GM12878 (cell line): Measurements from ENCODE around the gene FOLR2. TPM values are rescaled to one million over a fixed set of nuclear protein-coding genes. Genes with fewer than 3 reads are reported as not detected.

ENCODE experiments used
- CHD4 ChIP-seq: fragments of 200-600 bp; sonication (generic); IDR thresholded peaks from 2 replicates; pipeline ENCODE4 v1.6.1; 2016; ENCODE audit warnings: mild to moderate bottlenecking
- CREM ChIP-seq: IDR thresholded peaks from 2 replicates; pipeline ENCODE4 v1.6.1; 2014; ENCODE audit warnings: antibody characterized with exemption, low read depth
- EGR1 ChIP-seq, 2 experiments: IDR thresholded peaks; 1 replicate in 1 of 2; 2 replicates in 1 of 2; pipeline ENCODE4 v1.6.1; 2011 to 2012; ENCODE audit warnings: low read depth in 2 of 2, low read length in 2 of 2, borderline replicate concordance in 1 of 2, mild to moderate bottlenecking in 1 of 2, moderate library complexity in 1 of 2
- ELK1 ChIP-seq: IDR thresholded peaks from 2 replicates; pipeline ENCODE4 v1.6.1; 2012; ENCODE audit warnings: low read depth, low read length, improper control_type of control experiment
- GABPA ChIP-seq: IDR thresholded peaks from 2 replicates; pipeline ENCODE4 v1.6.1; 2014; ENCODE audit warnings: antibody characterized with exemption, low read depth, mild to moderate bottlenecking, inconsistent platforms
- HDAC2 ChIP-seq: fragments of 200-600 bp; sonication (generic); IDR thresholded peaks from 2 replicates; pipeline ENCODE4 v1.6.1; 2017
- HDGF ChIP-seq: fragments of 450-650 bp; IDR thresholded peaks from 2 replicates; pipeline ENCODE4 v1.6.1; 2016; ENCODE audit warnings: antibody characterized with exemption
- JUND ChIP-seq: IDR thresholded peaks from 2 replicates; pipeline ENCODE4 v1.6.1; 2012; ENCODE audit warnings: low read depth, mild to moderate bottlenecking, low read length, improper control_type of control experiment, moderate library complexity
- LARP7 ChIP-seq: fragments of 450-650 bp; IDR thresholded peaks from 2 replicates; pipeline ENCODE4 v1.6.1; 2017; ENCODE audit warnings: mild to moderate bottlenecking
- MAX ChIP-seq: IDR thresholded peaks from 2 replicates; pipeline ENCODE4 v1.6.1; 2012; ENCODE audit warnings: low read depth, low read length, improper control_type of control experiment
- MYC ChIP-seq: IDR thresholded peaks from 2 replicates; pipeline ENCODE4 v1.6.1; 2011; ENCODE audit warnings: mild to moderate bottlenecking, low read length, moderate library complexity, inconsistent platforms; ENCODE audit not compliant: insufficient read depth, insufficient replicate concordance, insufficient read length, severe bottlenecking
- NBN ChIP-seq: fragments of 450-650 bp; IDR thresholded peaks from 2 replicates; pipeline ENCODE4 v1.6.1; 2016
- NKRF ChIP-seq: fragments of 450-650 bp; conservative IDR thresholded peaks from 2 replicates; pipeline ENCODE4 v1.6.1; 2017; ENCODE audit warnings: mild to moderate bottlenecking, moderate library complexity
- POLR2AphosphoS2 ChIP-seq: IDR thresholded peaks from 2 replicates; pipeline ENCODE4 v1.6.1; 2011; ENCODE audit warnings: low read depth, mild to moderate bottlenecking, low read length, improper control_type of control experiment, moderate library complexity
- SIN3A ChIP-seq: IDR thresholded peaks from 2 replicates; pipeline ENCODE4 v1.6.1; 2012; ENCODE audit warnings: low read depth, low read length, improper control_type of control experiment
- SRF ChIP-seq, 2 experiments: IDR thresholded peaks; 2 replicates each; pipeline ENCODE4 v1.6.1; 2011; ENCODE audit warnings: low read depth in 2 of 2, low read length in 2 of 2, mild to moderate bottlenecking in 1 of 2, moderate library complexity in 1 of 2
- TCF12 ChIP-seq: IDR thresholded peaks from 2 replicates; pipeline ENCODE4 v1.6.1; 2011; ENCODE audit warnings: low read depth, mild to moderate bottlenecking, low read length
- TCF3 ChIP-seq: IDR thresholded peaks from 2 replicates; pipeline ENCODE4 v1.6.1; 2012; ENCODE audit warnings: low read depth, mild to moderate bottlenecking, low read length, borderline replicate concordance; ENCODE audit not compliant: insufficient read depth
- TCF7 ChIP-seq: IDR thresholded peaks from 2 replicates; pipeline ENCODE4 v1.6.1; 2014; ENCODE audit warnings: antibody characterized with exemption, borderline replicate concordance
- ZNF217 ChIP-seq: fragments of 450-650 bp; IDR thresholded peaks from 2 replicates; pipeline ENCODE4 v1.6.1; 2017; ENCODE audit warnings: antibody characterized with exemption, mild to moderate bottlenecking
- polyA plus RNA-seq, 11 experiments: library from polyadenylated mRNA; depleted of rRNA in 4 of 11; unstranded in 6 of 11; stranded (reverse) in 5 of 11; fragments of >200 nt; fragmentation: Nextera tagmentation in 4 of 11; fragmentation: Illumina TruSeq in 1 of 11; extraction: Ambion mirVana in 4 of 11; extraction: Trizol in 1 of 11; gene quantifications; 1 replicate in 1 of 11; 2 replicates in 10 of 11; pipeline versions ENCODE4 v1.2.1 to v1.2.3, GENCODE V29; 2011 to 2016; ENCODE audit warnings: inconsistent platforms in 2 of 11, missing spikeins in 2 of 11, low read depth in 1 of 11
- total RNA-seq, 4 experiments: library from RNA; depleted of rRNA in 3 of 4; stranded (reverse); fragments of >200 nt in 3 of 4; fragmentation: Illumina TruSeq in 1 of 4; extraction: Trizol in 1 of 4; gene quantifications; 2 replicates each; pipeline versions ENCODE4 v1.2.1 to v1.2.3, GENCODE V29; 2013 to 2021

The FOLR2 gene
- total and polyA plus RNA-seq, 10 of the 15 experiments (the other 5 are each of a cell fraction or from before 2014, with no cell fraction given), result 0.10 to 11.1 (median 1.9) TPM

- TF ChIP-seq GABPA (no peak), HDGF (peak; percentile 61; the same call in 1 of the 2 replicates), NKRF (no peak; the same call in 1 of the 2 replicates), POLR2AphosphoS2 (0 out of 2 replicates have a peak, but pooled peaks have one; percentile 28), ELK1 (peak; percentile 40), TCF7 (no peak), CREM (peak; percentile 22; the same call in 1 of the 2 replicates), SIN3A (peak; percentile 66; the same call in 1 of the 2 replicates), MYC (no peak), CHD4 (no peak), TCF3 (0 out of 2 replicates have a peak, but pooled peaks have one; percentile 23), HDAC2 (no peak), JUND (no peak), EGR1 (IDR thresholded peaks at IDR 0.05; ENCODE audit: borderline replicate concordance in 1 of 2, low read depth in 2 of 2, low read length in 2 of 2) (peak in 1 of 2 experiments; percentile 77; a peak in 2 of 3 replicates), TCF12 (0 out of 2 replicates have a peak, but pooled peaks have one; percentile 15), LARP7 (no peak; the same call in 1 of the 2 replicates), SRF (IDR thresholded peaks at IDR 0.05; ENCODE audit: low read depth in 2 of 2, low read length in 2 of 2) (peak; percentile 57 to 89; a peak in 3 of 4 replicates), MAX (no peak), NBN (0 out of 2 replicates have a peak, but pooled peaks have one; percentile 46), ZNF217 (no peak)
Observed at GRCh38 chr11:72222907-72223614, 6.5 kb downstream of the FOLR2 start (continued).
